PC-9 (cell line): ENCODE measurements around the gene KCNIP1. TPM values are rescaled to one million over a fixed set of nuclear protein-coding genes. Genes with fewer than 3 reads are reported as not detected.

ENCODE experiments used
- BruUV-seq: library from RNA; stranded (reverse); fragments of 400-500 nt; replicated peaks from 2 replicates; lab custom pipeline; 2021; lab: Mats Ljungman, UMichigan
- CTCF ChIA-PET: fragments of 300-600 bp; sonication (Branson Sonifier 250); formaldehyde crosslinking; loops from one replicate; lab custom pipeline; 2022; ENCODE audit warnings: antibody characterized with exemption; lab: Charles Lee
- POLR2A ChIA-PET: fragments of 300-600 bp; sonication (Branson Sonifier 250); formaldehyde crosslinking; loops from one replicate; lab custom pipeline; 2022; ENCODE audit warnings: antibody characterized with exemption; ENCODE audit not compliant: unreplicated experiment; lab: Charles Lee
- DNase-seq, 2 experiments: peaks; one replicate each; pipeline versions ENCODE4 v3.0.0 to v3.0.0-alpha.2; 2015 to 2022; ENCODE audit warnings: mixed read lengths in 1 of 2
- H2AFZ ChIP-seq: fragments of 200-600 bp; sonication (generic); 2 replicates; pipeline ENCODE4 v1.8.1; 2017; ENCODE audit warnings: antibody characterized with exemption
- H3F3A ChIP-seq: fragments of 200-600 bp; sonication (generic); 2 replicates; pipeline ENCODE4 v1.8.1; 2017; ENCODE audit warnings: antibody characterized with exemption, mild to moderate bottlenecking, low read depth; ENCODE audit not compliant: insufficient read depth
- H3K27ac ChIP-seq: fragments of 200-600 bp; sonication (generic); 2 replicates; pipeline ENCODE4 v1.6.1; 2016; ENCODE audit warnings: mixed run types
- H3K27me3 ChIP-seq: fragments of 200-600 bp; sonication (generic); 2 replicates; pipeline ENCODE4 v1.6.1; 2016; ENCODE audit warnings: low read depth, mixed run types; ENCODE audit not compliant: insufficient read depth
- H3K36me3 ChIP-seq: fragments of 200-600 bp; sonication (generic); 2 replicates; pipeline ENCODE4 v1.6.1; 2016; ENCODE audit warnings: low read depth, mixed run types
- H3K4me1 ChIP-seq: fragments of 200-600 bp; sonication (generic); replicated peaks from 2 replicates; pipeline ENCODE4 v1.6.1; 2016; ENCODE audit warnings: mixed run types; ENCODE audit not compliant: insufficient read depth
- H3K4me2 ChIP-seq: fragments of 200-600 bp; sonication (generic); 2 replicates; pipeline ENCODE4 v1.6.1; 2017; ENCODE audit warnings: mixed run types
- H3K4me3 ChIP-seq: fragments of 200-600 bp; sonication (generic); 2 replicates; pipeline ENCODE4 v1.6.1; 2016; ENCODE audit warnings: mixed run types
- H3K79me2 ChIP-seq: fragments of 200-600 bp; sonication (generic); 2 replicates; pipeline ENCODE4 v1.6.1; 2017; ENCODE audit warnings: low read depth, mixed run types
- H3K9me2 ChIP-seq: fragments of 200-600 bp; sonication (generic); 2 replicates; pipeline ENCODE4 v1.8.1; 2017; ENCODE audit warnings: mild to moderate bottlenecking; ENCODE audit not compliant: insufficient read depth
- H3K9me3 ChIP-seq: fragments of 200-600 bp; sonication (generic); 2 replicates; pipeline ENCODE4 v1.8.1; 2016; ENCODE audit warnings: low read depth; ENCODE audit not compliant: insufficient read depth
- H4K20me1 ChIP-seq: fragments of 200-600 bp; sonication (generic); 2 replicates; pipeline ENCODE4 v1.8.1; 2017; ENCODE audit not compliant: insufficient read depth
- CTCF ChIP-seq: fragments of 200-600 bp; sonication (generic); conservative IDR thresholded peaks from 2 replicates; pipeline ENCODE4 v1.6.1; 2017; ENCODE audit warnings: mixed run types, antibody characterized with exemption, mild to moderate bottlenecking, moderate library complexity
- EZH2 ChIP-seq: fragments of 200-600 bp; sonication (generic); IDR thresholded peaks from 2 replicates; pipeline ENCODE4 v1.8.0; 2017; ENCODE audit warnings: antibody characterized with exemption, low read depth
- intact Hi-C: fragments of 100-400 bp; cut with micrococcal nuclease; formaldehyde crosslinking; loops from one replicate; pipeline ENCODE4 v1.10.0; 2022; ENCODE audit not compliant: unreplicated experiment
- total RNA-seq: library from RNA; stranded (reverse); gene quantifications from 2 replicates; pipeline ENCODE4 v1.2.3, GENCODE V29; 2021

KCNIP1 gene
- total RNA-seq, 1 experiment from 2014 or later = not detected

DNA sequence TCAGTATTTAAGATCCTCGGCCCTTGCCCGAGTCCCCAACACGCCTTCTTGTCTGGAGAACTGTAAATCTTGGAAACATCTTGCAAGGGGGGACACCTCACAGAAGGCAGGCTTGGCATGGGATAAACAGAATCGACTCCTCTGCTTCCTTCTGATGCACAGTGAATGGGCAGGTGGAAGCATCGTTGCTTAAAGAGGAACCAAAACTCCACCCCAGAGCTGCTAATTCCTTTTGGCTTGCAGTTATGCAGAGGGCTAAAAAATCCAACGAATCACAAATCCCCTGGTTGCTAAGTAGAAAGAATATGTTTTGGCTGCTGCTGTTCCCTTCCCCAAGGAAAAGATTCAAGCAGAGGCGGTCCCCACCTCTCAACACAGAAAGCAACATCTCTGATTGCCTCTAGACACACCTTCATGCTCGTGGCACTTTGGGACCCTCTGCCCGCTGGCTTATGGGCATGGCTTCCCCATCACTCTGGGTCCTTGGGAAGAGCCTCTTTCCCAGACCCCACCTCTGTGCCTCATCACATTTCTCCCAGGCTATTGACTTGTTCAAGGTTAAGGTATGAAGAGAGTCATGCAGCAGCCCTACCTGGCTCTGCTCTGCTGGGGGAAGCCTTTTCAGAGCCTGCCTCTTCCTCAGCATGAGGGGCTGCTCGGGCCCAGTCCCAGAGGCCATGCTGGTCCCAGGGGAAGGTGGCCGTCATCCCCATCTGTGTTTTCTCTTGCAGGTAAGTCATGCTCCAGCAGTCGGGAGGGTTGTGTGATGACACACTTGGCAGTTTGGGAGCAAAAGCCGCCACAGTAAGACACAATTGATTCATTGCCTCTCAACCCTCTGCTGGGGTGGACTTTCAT, 137.1 kb downstream of the KCNIP1 start:
- Histone ChIP-seq H3K36me3 (no peaks in the 10 kb centered on the region), H3K9me3 (no peaks in the 10 kb centered on the region), H3K27me3 (peaks cover 3% of the 10 kb centered on the region; the same call in 1 of the 2 replicates), H4K20me1 (no peaks in the 10 kb centered on the region), H3K4me2 (no peak overlapping the region), H2AFZ (no peak overlapping the region), H3K79me2 (no peaks in the 10 kb centered on the region), H3K4me1 (no peaks in the 10 kb centered on the region), H3K27ac (no peak overlapping the region), H3K4me3 (no peak overlapping the region), H3F3A (no peaks in the 10 kb centered on the region), H3K9me2 (no peaks in the 10 kb centered on the region)
- POLR2A ChIA-PET = interaction anchor here (0.6 kb wide), 1 partner anchor 147 kb away, joined by 10 read pairs; no protein-coding TSS in a partner anchor
- TF ChIP-seq CTCF (no peak), EZH2 (no peak)
- CTCF ChIA-PET = no interaction called here
- DNase-seq = peak in 1 of 2 experiments; percentile 20
- intact Hi-C loops = no loop called here
- BruUV-seq = no TSS peak

GRCh38 chr5:170641589-170642031, 137.8 kb downstream of the KCNIP1 start:
- TF ChIP-seq CTCF = no peak
- no peaks in the 10 kb centered on the region for H3K79me2 ChIP-seq
- intact Hi-C loops = no loop called here
- no peak overlapping the region for H3K27ac ChIP-seq
- H3K9me2 ChIP-seq = no peaks in the 10 kb centered on the region
- no peak for DNase-seq
- no peaks in the 10 kb centered on the region for H3K4me1 ChIP-seq
- H3K36me3 ChIP-seq = no peaks in the 10 kb centered on the region
- no peak overlapping the region for H3K4me3 ChIP-seq
- H2AFZ ChIP-seq = no peak overlapping the region
- CTCF ChIA-PET = no interaction called here
- no peak overlapping the region for H3K4me2 ChIP-seq
- POLR2A ChIA-PET = no interaction called here
- no peaks in the 10 kb centered on the region for H4K20me1 ChIP-seq
- BruUV-seq = no TSS peak
- no peaks in the 10 kb centered on the region for H3K9me3 ChIP-seq
- H3K27me3 ChIP-seq = peaks cover 4% of the 10 kb centered on the region; the same call in 1 of the 2 replicates
- H3F3A ChIP-seq = no peaks in the 10 kb centered on the region

- intact Hi-C loops = no loop called here
- TF ChIP-seq EZH2 (no peak), CTCF (no peak)
- CTCF ChIA-PET = no interaction called here
- Histone ChIP-seq H3K79me2 (no peaks in the 10 kb centered on the region), H3K27me3 (peaks cover 4% of the 10 kb centered on the region; the same call in 1 of the 2 replicates), H3K9me2 (no peaks in the 10 kb centered on the region), H3K9me3 (no peaks in the 10 kb centered on the region), H3K36me3 (no peaks in the 10 kb centered on the region), H4K20me1 (no peaks in the 10 kb centered on the region), H3K27ac (no peak overlapping the region), H3K4me3 (no peak overlapping the region), H3K4me1 (no peaks in the 10 kb centered on the region), H3K4me2 (no peak overlapping the region), H3F3A (no peaks in the 10 kb centered on the region), H2AFZ (no peak overlapping the region)
- POLR2A ChIA-PET = no interaction called here
- BruUV-seq = no TSS peak
- DNase-seq = no peak
Observed at GRCh38 chr5:170642066-170642735, 138.4 kb downstream of the KCNIP1 start.
